Caco-2 (cell line): ENCODE measurements around the gene CFAP161. TPM values are rescaled to one million over a fixed set of nuclear protein-coding genes. Genes with fewer than 3 reads are reported as not detected.

Source experiments
- BruUV-seq: library from RNA; stranded (reverse); fragments of 400-500 nt; replicated peaks from 2 replicates; lab custom pipeline; 2021; lab: Mats Ljungman, UMichigan
- CTCF ChIA-PET: fragments of 300-600 bp; sonication (Branson Sonifier 250); formaldehyde crosslinking; loops from one replicate; lab custom pipeline; 2022; ENCODE audit warnings: antibody characterized with exemption; lab: Charles Lee
- POLR2A ChIA-PET: fragments of 300-600 bp; sonication (Branson Sonifier 250); formaldehyde crosslinking; loops from one replicate; lab custom pipeline; 2022; ENCODE audit warnings: antibody characterized with exemption; lab: Charles Lee
- DNase-seq, 2 experiments: peaks; one replicate each; pipeline versions ENCODE4 v3.0.0 to v3.0.0-alpha.2; 2020 to 2022
- H3K27me3 ChIP-seq: replicated peaks from 2 replicates; pipeline ENCODE4 v1.6.0; 2011; ENCODE audit warnings: low read length; ENCODE audit not compliant: control insufficient read depth, insufficient read depth
- H3K36me3 ChIP-seq: 2 replicates; pipeline ENCODE4 v1.5.1; 2011; ENCODE audit warnings: low read length; ENCODE audit not compliant: control insufficient read depth, insufficient read depth
- H3K4me1 ChIP-seq: fragments of 250-450 bp; sonication (Bioruptor Pico); 2 replicates; pipeline ENCODE4 v1.5.1; 2020; ENCODE audit warnings: mild to moderate bottlenecking
- H3K4me3 ChIP-seq: 2 replicates; pipeline ENCODE4 v1.5.1; 2011; ENCODE audit warnings: low read depth, mild to moderate bottlenecking, control low read depth, low read length
- H3K9me3 ChIP-seq: fragments of 250-450 bp; sonication (Bioruptor Pico); 2 replicates; pipeline ENCODE4 v1.5.1; 2020; ENCODE audit warnings: mild to moderate bottlenecking, moderate library complexity
- H3K27ac Mint-ChIP-seq: one replicate; pipeline ENCODE4 v1.8.0; 2022; ENCODE audit warnings: mixed read lengths; ENCODE audit not compliant: unreplicated experiment
- H3K27me3 Mint-ChIP-seq: one replicate; pipeline ENCODE4 v1.8.0; 2022; ENCODE audit warnings: mixed read lengths; ENCODE audit not compliant: insufficient read depth, unreplicated experiment
- H3K36me3 Mint-ChIP-seq: one replicate; pipeline ENCODE4 v1.8.0; 2022; ENCODE audit warnings: mild to moderate bottlenecking, mixed read lengths; ENCODE audit not compliant: insufficient read depth, unreplicated experiment
- H3K4me1 Mint-ChIP-seq: one replicate; pipeline ENCODE4 v1.8.0; 2022; ENCODE audit warnings: low read depth, mixed read lengths; ENCODE audit not compliant: unreplicated experiment
- H3K4me3 Mint-ChIP-seq: one replicate; pipeline ENCODE4 v1.8.0; 2022; ENCODE audit warnings: mild to moderate bottlenecking, moderate library complexity, mixed read lengths; ENCODE audit not compliant: unreplicated experiment
- H3K9me3 Mint-ChIP-seq: one replicate; pipeline ENCODE4 v1.8.0; 2022; ENCODE audit warnings: mixed read lengths; ENCODE audit not compliant: unreplicated experiment
- CTCF ChIP-seq, 2 experiments: fragments of 200-600 bp in 1 of 2; IDR thresholded peaks; 1 replicate in 1 of 2; 2 replicates in 1 of 2; pipeline versions ENCODE4 v1.5.1 to v1.8.0; 2011 to 2022; ENCODE audit warnings: antibody characterized with exemption in 1 of 2, control low read depth in 1 of 2, inconsistent platforms in 1 of 2, low read depth in 1 of 2, low read length in 1 of 2, mild to moderate bottlenecking in 1 of 2, moderate library complexity in 1 of 2; ENCODE audit not compliant: insufficient read depth in 1 of 2, severe bottlenecking in 1 of 2, unreplicated experiment in 1 of 2
- intact Hi-C: fragments of 100-400 bp; cut with micrococcal nuclease; formaldehyde crosslinking; loops from one replicate; pipeline ENCODE4 v1.10.0; 2022; ENCODE audit not compliant: unreplicated experiment
- total RNA-seq: library from RNA; stranded (reverse); gene quantifications from 2 replicates; pipeline ENCODE4 v1.2.3, GENCODE V29; 2022

Gene CFAP161
- total RNA-seq, 1 experiment from 2014 or later: not detected

DNA sequence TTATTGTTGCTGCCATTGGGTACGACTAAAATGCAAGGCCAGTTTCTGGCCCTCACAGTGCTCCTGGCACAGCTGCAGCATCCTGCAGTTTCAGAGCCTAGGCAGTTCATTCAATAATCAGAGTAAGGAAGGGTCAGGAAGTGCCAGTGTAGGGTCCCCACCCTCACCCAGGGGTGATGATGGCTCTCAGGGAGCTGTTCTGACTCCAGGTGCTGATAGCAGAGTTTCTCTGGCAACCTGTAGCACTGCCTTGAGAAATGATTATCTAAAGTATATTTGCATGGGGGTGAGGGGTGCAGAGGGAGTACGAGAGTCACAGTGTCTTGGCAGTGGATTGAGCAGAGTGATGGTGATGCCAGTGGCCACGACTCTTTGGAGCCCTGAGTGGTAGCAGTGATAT is 47.1 kb downstream of the CFAP161 start:
- intact Hi-C loops: no loop called here
- no peaks in the 10 kb centered on the region for H3K36me3 ChIP-seq
- no peak for TF ChIP-seq CTCF (IDR thresholded peaks at IDR 0.05; ENCODE audit: insufficient read depth in 1 of 2, low read depth in 1 of 2, low read length in 1 of 2, severe bottlenecking in 1 of 2, unreplicated experiment in 1 of 2)
- H3K4me3 ChIP-seq: no peak overlapping the region
- peaks cover 21% of the 10 kb centered on the region for H3K27me3 Mint-ChIP-seq
- no peaks in the 10 kb centered on the region for H3K27me3 ChIP-seq
- ChIA-PET POLR2A (no interaction called here), CTCF (no interaction called here)
- H3K9me3 Mint-ChIP-seq: no peaks in the 10 kb centered on the region
- BruUV-seq: no TSS peak
- H3K4me1 Mint-ChIP-seq: no peaks in the 10 kb centered on the region
- H3K4me1 ChIP-seq: no peaks in the 10 kb centered on the region
- no peak for DNase-seq
- no peaks in the 10 kb centered on the region for H3K36me3 Mint-ChIP-seq
- H3K4me3 Mint-ChIP-seq: no peak overlapping the region
- no peak overlapping the region for H3K27ac Mint-ChIP-seq
- H3K9me3 ChIP-seq: no peaks in the 10 kb centered on the region

GRCh38 chr15:81182031-81182755 is 48.1 kb downstream of the CFAP161 start:
- H3K9me3 Mint-ChIP-seq: no peaks in the 10 kb centered on the region
- Histone ChIP-seq H3K27me3 (no peaks in the 10 kb centered on the region), H3K4me1 (no peaks in the 10 kb centered on the region), H3K4me3 (no peak overlapping the region), H3K9me3 (no peaks in the 10 kb centered on the region), H3K36me3 (no peaks in the 10 kb centered on the region)
- no TSS peak for BruUV-seq
- TF ChIP-seq CTCF (IDR thresholded peaks at IDR 0.05; ENCODE audit: insufficient read depth in 1 of 2, low read depth in 1 of 2, low read length in 1 of 2, severe bottlenecking in 1 of 2, unreplicated experiment in 1 of 2): no peak
- H3K4me3 Mint-ChIP-seq: no peak overlapping the region
- H3K36me3 Mint-ChIP-seq: no peaks in the 10 kb centered on the region
- intact Hi-C loops: no loop called here
- ChIA-PET POLR2A (no interaction called here), CTCF (no interaction called here)
- H3K27me3 Mint-ChIP-seq: peaks cover 18% of the 10 kb centered on the region
- H3K4me1 Mint-ChIP-seq: no peaks in the 10 kb centered on the region
- no peak overlapping the region for H3K27ac Mint-ChIP-seq
- no peak for DNase-seq

DNA sequence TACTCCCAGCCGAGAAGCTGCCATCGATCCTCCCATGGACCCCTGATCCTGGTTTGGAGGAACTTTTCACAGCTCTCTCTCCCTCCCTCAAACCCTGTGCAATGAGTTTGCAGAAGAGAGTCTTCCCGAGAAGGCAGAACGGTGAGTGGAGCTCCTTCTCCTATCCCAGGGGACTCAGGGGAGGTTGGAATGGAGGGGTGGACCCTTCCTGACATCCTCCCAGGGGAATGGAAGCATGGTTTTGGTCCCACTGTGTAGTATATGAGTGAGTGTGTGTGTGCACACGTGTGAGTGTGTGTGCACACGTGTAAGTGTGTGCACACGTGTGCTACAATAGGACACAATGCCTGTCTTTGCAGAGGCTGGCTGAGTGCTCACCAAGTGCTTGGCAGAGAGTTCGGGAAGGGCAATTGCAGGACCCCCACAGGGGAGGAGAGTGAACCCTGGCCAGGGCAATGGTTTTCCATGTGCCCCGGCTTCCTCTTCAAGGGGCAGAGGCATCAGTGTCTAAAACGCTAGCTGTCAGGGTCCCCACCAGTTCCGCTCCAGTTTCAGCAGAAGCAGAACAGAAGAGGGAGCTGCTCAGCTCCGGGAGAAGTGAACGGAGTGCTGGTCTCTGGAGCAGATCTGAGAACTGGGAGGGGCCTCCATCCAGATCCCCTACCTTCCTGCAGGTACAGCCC is 48.8 kb downstream of the CFAP161 start:
- no peak for DNase-seq
- Histone ChIP-seq H3K4me1 (no peaks in the 10 kb centered on the region), H3K36me3 (no peaks in the 10 kb centered on the region), H3K27me3 (no peaks in the 10 kb centered on the region), H3K9me3 (no peaks in the 10 kb centered on the region), H3K4me3 (no peak overlapping the region)
- ChIA-PET CTCF (interaction anchor here (1.1 kb wide), 1 partner anchor 83 kb away, joined by 5 read pairs; no protein-coding TSS in a partner anchor), POLR2A (no interaction called here)
- Mint-ChIP-seq H3K4me1 (no peaks in the 10 kb centered on the region), H3K9me3 (no peaks in the 10 kb centered on the region), H3K27me3 (peaks cover 18% of the 10 kb centered on the region), H3K4me3 (no peak overlapping the region), H3K27ac (no peak overlapping the region), H3K36me3 (no peaks in the 10 kb centered on the region)
- no TSS peak for BruUV-seq
- intact Hi-C loops: no loop called here
- no peak for TF ChIP-seq CTCF (IDR thresholded peaks at IDR 0.05; ENCODE audit: insufficient read depth in 1 of 2, low read depth in 1 of 2, low read length in 1 of 2, severe bottlenecking in 1 of 2, unreplicated experiment in 1 of 2)
